HG03571 (cell line): Measurements from ENCODE around the gene PTPRN2.
"Not testable (repeated sequence)": the region's sequence is repeated elsewhere in the genome, so short reads cannot be mapped to it uniquely, and the experiment has no call there.

Experiments
- ATAC-seq: cut with Tn5 transposase; IDR thresholded peaks from one replicate; pipeline ENCODE4 v1.9.1; 2021; ENCODE audit not compliant: unreplicated experiment

PTPRN2 gene

GRCh38 chr7:157515342-157516041, 1072.1 kb downstream of the PTPRN2 start:
- ATAC-seq: no peak

- ATAC-seq: no peak
Measured at GRCh38 chr7:157514746-157515145, 1072.9 kb downstream of the PTPRN2 start.

- no peak for ATAC-seq
Measured at GRCh38 chr7:157514306-157514705, 1073.3 kb downstream of the PTPRN2 start.

- no peak for ATAC-seq
Measured at GRCh38 chr7:157513682-157514081, 1073.9 kb downstream of the PTPRN2 start.

- no peak for ATAC-seq
Measured at GRCh38 chr7:157513162-157513621, 1074.4 kb downstream of the PTPRN2 start.

GRCh38 chr7:157509226-157509625, 1078.4 kb downstream of the PTPRN2 start:
- ATAC-seq: no peak

- no peak for ATAC-seq
Measured at GRCh38 chr7:157508477-157508881, 1079.1 kb downstream of the PTPRN2 start.

- no peak for ATAC-seq
Measured at GRCh38 chr7:157507987-157508386, 1079.6 kb downstream of the PTPRN2 start.

- ATAC-seq: no peak
Measured at GRCh38 chr7:157506268-157506667, 1081.4 kb downstream of the PTPRN2 start.

- ATAC-seq: no peak
Measured at GRCh38 chr7:157505646-157506045, 1082.0 kb downstream of the PTPRN2 start.

GRCh38 chr7:157503229-157503628, 1084.4 kb downstream of the PTPRN2 start:
- no peak for ATAC-seq

- ATAC-seq: no peak
Measured at GRCh38 chr7:157502701-157503111, 1084.9 kb downstream of the PTPRN2 start.

- ATAC-seq: no peak
Measured at GRCh38 chr7:157501581-157501980, 1086.0 kb downstream of the PTPRN2 start.

GRCh38 chr7:157500989-157501540, 1086.6 kb downstream of the PTPRN2 start:
- not testable (repeated sequence) for ATAC-seq

- no peak for ATAC-seq
Measured at GRCh38 chr7:157500171-157500960, 1087.3 kb downstream of the PTPRN2 start.

GRCh38 chr7:157499835-157500153, 1087.8 kb downstream of the PTPRN2 start:
- no peak for ATAC-seq

- no peak for ATAC-seq
Measured at GRCh38 chr7:157499121-157499834, 1088.3 kb downstream of the PTPRN2 start.

- no peak for ATAC-seq
Measured at GRCh38 chr7:157498657-157499056, 1089.0 kb downstream of the PTPRN2 start.

GRCh38 chr7:157497744-157498651, 1089.6 kb downstream of the PTPRN2 start:
- ATAC-seq: no peak

- no peak for ATAC-seq
Measured at GRCh38 chr7:157497367-157497743, 1090.3 kb downstream of the PTPRN2 start.
